ENCODE data around the gene CAP2. TPM values are rescaled to one million over a fixed set of nuclear protein-coding genes. Genes with fewer than 3 reads are reported as not detected.
A peak's percentile ranks its signal among the peaks of the same experiment; 100 is the strongest.

The CAP2 gene
- total RNA-seq, 4 donors from 2014 or later, result 4.8 to 10.1 (median 7.8) TPM

GRCh38 chr6:17501982-17502704, 108.7 kb downstream of the CAP2 start:
- intact Hi-C loops (cut with DNase I; ENCODE audit: low total_unique reads) (no loop called here), in situ Hi-C loops (cut with MboI; ENCODE audit: low pct_ligation_motif_present in 1 of 4, low pct_unique_long_range_greater_than_20kb in 1 of 4, low sequenced_read_pairs in 3 of 4) (no loop called here)
- H3K4me1 ChIP-seq, result peaks cover 0 to 23% (median 0%) of the 10 kb centered on the region in 4 donors
- no peak overlapping the region for H3K4me3 ChIP-seq
- H3K27me3 ChIP-seq, result no peaks in the 10 kb centered on the region
- TF ChIP-seq POLR2AphosphoS5 (IDR thresholded peaks at IDR 0.05) (no peak), EP300 (IDR thresholded peaks at IDR 0.05; ENCODE audit: low read depth) (no peak), POLR2A (IDR thresholded peaks at IDR 0.05) (no peak)
- TF ChIP-seq, protein P1, sequence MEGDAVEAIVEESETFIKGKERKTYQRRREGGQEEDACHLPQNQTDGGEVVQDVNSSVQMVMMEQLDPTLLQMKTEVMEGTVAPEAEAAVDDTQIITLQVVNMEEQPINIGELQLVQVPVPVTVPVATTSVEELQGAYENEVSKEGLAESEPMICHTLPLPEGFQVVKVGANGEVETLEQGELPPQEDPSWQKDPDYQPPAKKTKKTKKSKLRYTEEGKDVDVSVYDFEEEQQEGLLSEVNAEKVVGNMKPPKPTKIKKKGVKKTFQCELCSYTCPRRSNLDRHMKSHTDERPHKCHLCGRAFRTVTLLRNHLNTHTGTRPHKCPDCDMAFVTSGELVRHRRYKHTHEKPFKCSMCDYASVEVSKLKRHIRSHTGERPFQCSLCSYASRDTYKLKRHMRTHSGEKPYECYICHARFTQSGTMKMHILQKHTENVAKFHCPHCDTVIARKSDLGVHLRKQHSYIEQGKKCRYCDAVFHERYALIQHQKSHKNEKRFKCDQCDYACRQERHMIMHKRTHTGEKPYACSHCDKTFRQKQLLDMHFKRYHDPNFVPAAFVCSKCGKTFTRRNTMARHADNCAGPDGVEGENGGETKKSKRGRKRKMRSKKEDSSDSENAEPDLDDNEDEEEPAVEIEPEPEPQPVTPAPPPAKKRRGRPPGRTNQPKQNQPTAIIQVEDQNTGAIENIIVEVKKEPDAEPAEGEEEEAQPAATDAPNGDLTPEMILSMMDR (IDR thresholded peaks at IDR 0.05), result no peak
- no peaks in the 10 kb centered on the region for H3K9me3 ChIP-seq
- no peaks in the 10 kb centered on the region for H3K36me3 ChIP-seq
- no peak for DNase-seq
- H3K27ac ChIP-seq, result no peak overlapping the region
- 80 to 81% methylated on average over 3 of the region's 3 CpGs for WGBS, 2 donors (ENCODE audit: low coverage in 1 of 2)

GRCh38 chr6:17503051-17503450, 109.7 kb downstream of the CAP2 start:
- TF ChIP-seq, protein P1 (IDR thresholded peaks at IDR 0.05), result no peak
- Histone ChIP-seq H3K27me3 (no peaks in the 10 kb centered on the region), H3K27ac (no peak overlapping the region), H3K36me3 (no peaks in the 10 kb centered on the region), H3K4me3 (no peak overlapping the region), H3K4me1 (peaks cover 0 to 23% (median 0%) of the 10 kb centered on the region in 4 donors), H3K9me3 (no peaks in the 10 kb centered on the region)
- DNase-seq, result no peak
- 96% methylated on average over 7 of the region's 7 CpGs; no CpG with 5 or more reads in 1 of the 2 donors for WGBS, 2 donors (ENCODE audit: low coverage in 1 of 2)
- intact Hi-C loops (cut with DNase I; ENCODE audit: low total_unique reads) (no loop called here), in situ Hi-C loops (cut with MboI; ENCODE audit: low pct_ligation_motif_present in 1 of 4, low pct_unique_long_range_greater_than_20kb in 1 of 4, low sequenced_read_pairs in 3 of 4) (no loop called here)

DNA sequence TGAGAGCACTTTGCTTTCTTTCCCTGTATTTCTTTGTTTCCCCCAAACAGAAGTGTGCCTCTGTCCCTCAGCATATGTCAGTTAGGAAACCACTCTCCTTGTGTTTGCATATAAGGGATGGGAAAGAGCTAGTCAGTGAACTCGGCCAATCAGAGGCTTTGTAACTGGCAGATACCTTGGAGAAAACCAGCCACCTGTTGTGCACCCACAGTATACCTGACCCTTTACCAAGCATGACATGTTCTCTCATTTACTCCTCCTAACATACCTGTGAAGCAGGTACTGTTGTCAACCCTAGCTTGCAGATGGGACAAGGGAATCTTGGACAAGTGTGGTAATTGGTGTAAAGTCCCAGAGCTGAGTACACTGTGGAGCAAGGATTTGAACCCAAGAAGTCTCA, 110.6 kb downstream of the CAP2 start:
- H3K36me3 ChIP-seq, result no peaks in the 10 kb centered on the region
- DNase-seq, result no peak
- peaks cover 0 to 23% (median 0%) of the 10 kb centered on the region in 4 donors for H3K4me1 ChIP-seq
- no peaks in the 10 kb centered on the region for H3K9me3 ChIP-seq
- H3K27ac ChIP-seq, result no peak overlapping the region
- H3K4me3 ChIP-seq, result no peak overlapping the region
- WGBS, 2 donors (ENCODE audit: low coverage in 1 of 2), result 94% methylated on average over 1 of the region's 1 CpG; no CpG with 5 or more reads in 1 of the 2 donors
- in situ Hi-C loops (cut with MboI; ENCODE audit: low pct_ligation_motif_present in 1 of 4, low pct_unique_long_range_greater_than_20kb in 1 of 4, low sequenced_read_pairs in 3 of 4) (no loop called here), intact Hi-C loops (cut with DNase I; ENCODE audit: low total_unique reads) (no loop called here)
- no peak for TF ChIP-seq EP300 (IDR thresholded peaks at IDR 0.05; ENCODE audit: low read depth)
- TF ChIP-seq, protein P1 (IDR thresholded peaks at IDR 0.05), result no peak
- TF ChIP-seq POLR2A (IDR thresholded peaks at IDR 0.05), result no peak
- no peak for TF ChIP-seq POLR2AphosphoS5 (IDR thresholded peaks at IDR 0.05)
- H3K27me3 ChIP-seq, result no peaks in the 10 kb centered on the region

DNA sequence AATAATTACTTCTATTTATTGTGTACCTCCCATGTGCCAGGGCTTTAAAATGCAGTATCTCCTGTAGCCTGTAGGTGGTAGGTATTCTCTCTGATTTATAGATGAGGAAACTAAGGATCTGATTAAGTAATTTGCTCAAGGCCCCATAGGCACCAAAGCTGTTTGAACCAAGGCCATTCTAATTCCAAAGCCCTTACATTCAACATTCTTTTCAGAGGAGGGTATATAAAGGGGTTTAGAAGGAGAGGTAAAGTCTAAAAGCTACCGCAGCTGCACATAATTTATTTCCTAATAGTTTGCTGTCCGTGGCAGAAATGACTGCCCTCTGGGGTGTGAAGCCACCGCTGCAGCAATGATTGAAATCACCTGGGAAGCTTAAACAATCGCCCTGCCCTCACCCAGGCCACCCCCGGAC, 111.7 kb downstream of the CAP2 start:
- peaks cover 0 to 23% (median 0%) of the 10 kb centered on the region in 4 donors for H3K4me1 ChIP-seq
- no peak overlapping the region for H3K4me3 ChIP-seq
- intact Hi-C loops (cut with DNase I; ENCODE audit: low total_unique reads) (no loop called here), in situ Hi-C loops (cut with MboI; ENCODE audit: low pct_ligation_motif_present in 1 of 4, low pct_unique_long_range_greater_than_20kb in 1 of 4, low sequenced_read_pairs in 3 of 4) (no loop called here)
- TF ChIP-seq, protein P1 (IDR thresholded peaks at IDR 0.05), result peak in 4 of 5 experiments; percentile 6 to 21 (median 13)
- TF ChIP-seq POLR2A (IDR thresholded peaks at IDR 0.05) (no peak), POLR2AphosphoS5 (IDR thresholded peaks at IDR 0.05) (no peak), EP300 (IDR thresholded peaks at IDR 0.05; ENCODE audit: low read depth) (no peak)
- peak overlapping the region in 3 of 4 donors; percentile 8 to 35 (median 16) for H3K27ac ChIP-seq
- DNase-seq, result no peak
- H3K9me3 ChIP-seq, result no peaks in the 10 kb centered on the region
- 67 to 82% methylated on average over 5 of the region's 5 CpGs for WGBS, 2 donors (ENCODE audit: low coverage in 1 of 2)
- H3K36me3 ChIP-seq, result no peaks in the 10 kb centered on the region
- no peaks in the 10 kb centered on the region for H3K27me3 ChIP-seq

Measured in transverse colon (tissue), 4 donors.